ENCODE results near the gene FLVCR1.
"Not testable (repeated sequence)": the region's sequence is repeated elsewhere in the genome, so short reads cannot be mapped to it uniquely, and the experiment has no call there.

Gene FLVCR1

DNA sequence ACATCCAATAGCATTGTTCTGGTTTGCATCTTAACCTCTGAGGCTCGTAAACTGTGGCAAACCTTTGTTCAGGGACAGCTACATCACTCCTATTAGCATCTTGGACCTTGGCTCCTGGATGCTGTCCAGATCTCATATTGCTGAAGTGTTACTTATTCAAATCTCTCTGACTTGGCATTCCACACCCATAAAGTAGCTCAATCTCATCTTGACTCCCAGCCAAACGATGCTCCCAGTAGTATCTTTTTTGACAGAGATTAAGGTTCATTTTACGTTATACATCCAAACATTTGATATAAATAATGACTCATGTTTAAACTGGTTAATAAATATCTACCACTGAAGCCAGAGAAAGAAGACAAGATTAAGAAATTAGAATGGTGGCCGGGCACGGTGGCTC lies 4.4 kb upstream of the FLVCR1 start:
- no peak overlapping the region for H3K4me3 ChIP-seq (ENCODE audit: low read depth, low read length)
- in situ Hi-C loops (cut with HindIII; ENCODE audit: low pct_ligation_motif_present, low sequenced_read_pairs): no loop called here
- H3K27me3 ChIP-seq (replicated peaks): no peaks in the 10 kb centered on the region
- H3K36me3 ChIP-seq (replicated peaks): no peaks in the 10 kb centered on the region
- no peak for DNase-seq
- TF ChIP-seq, protein P1, sequence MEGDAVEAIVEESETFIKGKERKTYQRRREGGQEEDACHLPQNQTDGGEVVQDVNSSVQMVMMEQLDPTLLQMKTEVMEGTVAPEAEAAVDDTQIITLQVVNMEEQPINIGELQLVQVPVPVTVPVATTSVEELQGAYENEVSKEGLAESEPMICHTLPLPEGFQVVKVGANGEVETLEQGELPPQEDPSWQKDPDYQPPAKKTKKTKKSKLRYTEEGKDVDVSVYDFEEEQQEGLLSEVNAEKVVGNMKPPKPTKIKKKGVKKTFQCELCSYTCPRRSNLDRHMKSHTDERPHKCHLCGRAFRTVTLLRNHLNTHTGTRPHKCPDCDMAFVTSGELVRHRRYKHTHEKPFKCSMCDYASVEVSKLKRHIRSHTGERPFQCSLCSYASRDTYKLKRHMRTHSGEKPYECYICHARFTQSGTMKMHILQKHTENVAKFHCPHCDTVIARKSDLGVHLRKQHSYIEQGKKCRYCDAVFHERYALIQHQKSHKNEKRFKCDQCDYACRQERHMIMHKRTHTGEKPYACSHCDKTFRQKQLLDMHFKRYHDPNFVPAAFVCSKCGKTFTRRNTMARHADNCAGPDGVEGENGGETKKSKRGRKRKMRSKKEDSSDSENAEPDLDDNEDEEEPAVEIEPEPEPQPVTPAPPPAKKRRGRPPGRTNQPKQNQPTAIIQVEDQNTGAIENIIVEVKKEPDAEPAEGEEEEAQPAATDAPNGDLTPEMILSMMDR (IDR thresholded peaks at IDR 0.05; ENCODE audit: low read depth, low read length, missing control alignments): no peak
- H3K27ac ChIP-seq: no peak overlapping the region

DNA sequence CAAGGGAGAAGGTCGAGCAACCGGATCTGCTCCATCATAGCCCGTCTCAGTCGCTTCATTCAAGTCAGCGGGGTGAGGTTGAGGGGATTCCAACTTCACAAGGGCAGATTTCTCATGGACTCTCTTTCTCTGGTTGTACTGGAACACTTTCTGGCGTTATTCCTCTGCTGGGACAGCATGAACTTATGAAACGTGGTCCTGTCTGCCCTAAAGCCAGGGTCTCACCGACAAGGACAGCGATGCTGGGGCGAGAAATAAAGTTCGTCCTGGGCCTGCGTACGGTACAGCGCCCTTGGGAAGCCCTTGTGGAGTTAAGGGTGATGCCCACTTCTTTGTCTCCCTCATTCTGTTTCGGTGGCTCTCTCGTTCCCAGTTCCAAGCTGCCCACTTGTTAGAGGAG lies 1.3 kb upstream of the FLVCR1 start:
- no peaks in the 10 kb centered on the region for H3K27me3 ChIP-seq (replicated peaks)
- H3K4me3 ChIP-seq (ENCODE audit: low read depth, low read length): no peak overlapping the region
- DNase-seq: no peak
- in situ Hi-C loops (cut with HindIII; ENCODE audit: low pct_ligation_motif_present, low sequenced_read_pairs): no loop called here
- no peaks in the 10 kb centered on the region for H3K36me3 ChIP-seq (replicated peaks)
- TF ChIP-seq, protein P1 (IDR thresholded peaks at IDR 0.05; ENCODE audit: low read depth, low read length, missing control alignments): no peak
- H3K27ac ChIP-seq: no peak overlapping the region

DNA sequence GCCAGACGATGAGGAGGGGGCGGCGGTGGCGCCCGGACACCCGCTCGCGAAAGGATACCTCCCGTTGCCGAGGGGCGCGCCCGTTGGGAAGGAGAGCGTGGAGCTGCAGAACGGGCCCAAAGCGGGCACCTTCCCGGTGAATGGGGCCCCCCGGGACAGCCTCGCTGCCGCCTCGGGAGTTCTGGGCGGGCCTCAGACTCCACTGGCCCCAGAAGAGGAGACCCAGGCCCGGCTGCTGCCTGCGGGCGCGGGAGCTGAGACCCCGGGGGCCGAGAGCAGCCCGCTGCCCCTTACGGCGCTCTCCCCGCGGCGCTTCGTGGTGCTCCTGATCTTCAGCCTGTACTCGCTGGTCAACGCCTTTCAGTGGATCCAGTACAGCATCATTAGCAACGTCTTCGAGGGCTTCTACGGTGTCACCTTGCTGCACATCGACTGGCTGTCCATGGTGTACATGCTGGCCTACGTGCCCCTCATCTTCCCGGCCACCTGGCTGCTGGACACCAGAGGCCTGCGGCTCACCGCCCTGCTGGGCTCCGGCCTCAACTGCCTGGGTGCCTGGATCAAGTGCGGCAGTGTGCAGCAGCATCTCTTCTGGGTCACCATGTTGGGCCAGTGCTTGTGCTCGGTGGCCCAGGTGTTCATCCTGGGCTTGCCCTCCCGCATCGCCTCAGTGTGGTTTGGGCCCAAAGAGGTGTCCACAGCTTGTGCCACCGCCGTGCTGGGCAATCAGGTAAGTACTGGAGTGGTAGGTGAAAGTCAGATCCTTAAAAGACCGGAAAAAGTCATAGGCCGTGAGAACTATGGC lies 588 bp downstream of the FLVCR1 start:
- peaks cover 1% of the 10 kb centered on the region for H3K36me3 ChIP-seq (replicated peaks)
- TF ChIP-seq, protein P1 (IDR thresholded peaks at IDR 0.05; ENCODE audit: low read depth, low read length, missing control alignments): no peak
- in situ Hi-C loops (cut with HindIII; ENCODE audit: low pct_ligation_motif_present, low sequenced_read_pairs): no loop called here
- DNase-seq: peak; percentile 28
- H3K27ac ChIP-seq: peak overlapping the region; percentile 83
- H3K4me3 ChIP-seq (ENCODE audit: low read depth, low read length): peak overlapping the region; percentile 65
- H3K27me3 ChIP-seq (replicated peaks): no peaks in the 10 kb centered on the region

DNA sequence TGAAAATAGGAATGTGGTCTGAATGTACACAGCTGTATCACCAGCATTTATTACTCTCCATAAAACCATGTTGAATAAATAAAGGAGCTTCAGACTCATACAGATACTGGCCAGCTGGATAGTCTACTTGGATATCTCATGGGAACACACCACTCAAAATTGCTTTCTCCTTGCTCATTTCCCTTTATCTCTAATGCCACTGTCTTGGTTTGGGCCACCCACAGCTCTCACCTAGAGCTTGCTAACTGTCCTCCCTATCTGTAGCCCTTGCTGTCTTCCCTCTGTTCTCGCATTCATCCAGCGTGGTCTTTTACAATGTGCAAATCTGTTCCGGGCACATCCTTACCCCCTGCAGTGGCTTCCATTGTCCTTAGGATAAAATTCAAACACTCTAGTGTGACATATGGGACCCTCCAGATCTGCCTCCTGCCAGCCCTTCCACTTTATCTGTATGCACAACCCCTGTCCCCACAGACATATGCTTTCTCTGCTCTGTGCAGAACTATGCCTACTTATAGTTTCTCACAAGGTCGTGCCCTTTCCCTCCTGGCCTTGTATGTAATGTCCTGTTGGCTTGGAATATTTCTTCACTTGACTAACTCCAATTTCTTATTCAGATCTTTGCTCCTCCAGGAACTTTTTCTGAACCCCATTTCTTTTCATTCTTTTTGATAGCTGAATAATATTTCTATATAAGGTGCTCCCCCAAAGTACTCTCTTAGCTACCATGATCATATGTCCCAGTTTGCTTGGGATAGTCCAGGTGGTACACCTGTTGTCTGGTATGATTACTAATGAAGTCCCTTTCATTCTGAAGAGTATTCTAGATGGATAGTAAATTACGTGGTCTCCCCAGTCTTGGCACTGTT lies 2.9 kb downstream of the FLVCR1 start:
- DNase-seq: peak; percentile 22
- H3K27me3 ChIP-seq (replicated peaks): no peaks in the 10 kb centered on the region
- in situ Hi-C loops (cut with HindIII; ENCODE audit: low pct_ligation_motif_present, low sequenced_read_pairs): no loop called here
- H3K36me3 ChIP-seq (replicated peaks): peaks cover 8% of the 10 kb centered on the region
- peak overlapping the region; percentile 13 for H3K4me3 ChIP-seq (ENCODE audit: low read depth, low read length)
- TF ChIP-seq, protein P1 (IDR thresholded peaks at IDR 0.05; ENCODE audit: low read depth, low read length, missing control alignments): no peak
- H3K27ac ChIP-seq: no peak overlapping the region

DNA sequence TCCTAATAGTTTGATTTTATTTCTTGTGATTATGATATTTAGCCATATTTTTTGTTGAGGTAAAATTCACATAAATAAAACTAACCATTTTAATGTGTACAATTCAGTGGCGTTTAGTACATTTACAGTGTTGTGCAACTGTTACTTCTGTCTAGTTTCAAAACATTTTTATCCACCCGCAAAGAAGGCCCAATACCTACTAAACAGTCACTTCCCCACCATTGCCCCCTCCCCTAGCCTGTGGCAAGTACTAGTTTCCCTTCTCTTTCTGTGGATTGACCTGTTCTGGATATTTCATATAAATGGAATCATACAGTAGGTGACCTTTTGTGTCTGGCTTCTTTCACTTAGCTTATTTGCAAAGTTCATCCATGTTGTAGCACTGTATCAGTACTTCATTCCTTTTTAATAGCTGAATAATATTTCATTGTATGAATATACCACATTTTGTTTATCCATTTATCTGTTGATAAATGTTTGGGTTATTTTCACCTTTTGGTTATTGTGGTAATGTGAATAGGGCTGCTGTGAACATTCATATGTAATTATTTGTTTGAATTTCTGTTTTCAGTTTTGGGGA lies 4.1 kb downstream of the FLVCR1 start:
- Histone ChIP-seq H3K36me3 (replicated peaks) (peaks cover 9% of the 10 kb centered on the region), H3K27me3 (replicated peaks) (no peaks in the 10 kb centered on the region), H3K27ac (no peak overlapping the region), H3K4me3 (ENCODE audit: low read depth, low read length) (no peak overlapping the region)
- in situ Hi-C loops (cut with HindIII; ENCODE audit: low pct_ligation_motif_present, low sequenced_read_pairs): no loop called here
- TF ChIP-seq, protein P1 (IDR thresholded peaks at IDR 0.05; ENCODE audit: low read depth, low read length, missing control alignments): no peak
- DNase-seq: no peak

DNA sequence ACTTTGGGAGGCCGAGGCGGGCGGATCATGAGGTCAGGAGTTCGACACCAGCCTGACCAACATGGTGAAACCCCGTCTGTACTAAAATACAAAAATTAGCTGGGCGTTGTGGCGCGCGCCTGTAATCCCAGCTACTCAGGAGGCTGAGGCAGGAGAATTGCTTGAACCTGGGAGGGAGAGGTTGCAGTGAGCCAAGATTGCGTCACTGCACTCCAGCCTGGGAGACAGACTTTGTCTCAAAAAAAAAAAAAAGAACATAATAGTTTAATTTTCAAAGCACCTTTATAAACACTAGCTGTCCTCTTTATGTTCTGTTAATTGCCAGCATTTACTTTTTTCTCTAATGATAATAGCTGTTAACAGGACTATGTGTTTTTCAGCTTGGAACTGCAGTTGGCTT lies 5.3 kb downstream of the FLVCR1 start:
- peaks cover 10% of the 10 kb centered on the region for H3K36me3 ChIP-seq (replicated peaks)
- H3K27me3 ChIP-seq (replicated peaks); H3K27ac ChIP-seq; H3K4me3 ChIP-seq (ENCODE audit: low read depth, low read length); DNase-seq; in situ Hi-C loops (cut with HindIII; ENCODE audit: low pct_ligation_motif_present, low sequenced_read_pairs): not testable (repeated sequence)

Data from brain microvascular endothelial cell (primary cell).